Left colon (tissue), 2 donors: Measurements from ENCODE around the gene CEP128. TPM values are rescaled to one million over a fixed set of nuclear protein-coding genes. Genes with fewer than 3 reads are reported as not detected.

Experiments used
- ATAC-seq: fragments of 200-7000 bp; cut with Tn5 transposase; one replicate; pipeline ENCODE4 v1.9.1; 2020; ENCODE audit warnings: mild to moderate bottlenecking, moderate library complexity
- DNase-seq, 2 donors: peaks; one replicate each; pipeline ENCODE4 v3.0.0-alpha.2; 2020
- intact Hi-C, 2 donors: fragments of 100-400 bp; cut with DNase I in 1 of 2; cut with micrococcal nuclease in 1 of 2; formaldehyde crosslinking; loops; one replicate each; pipeline versions ENCODE4 v1.11.2 to v1.14.0; 2022; cut with DNase I, micrococcal nuclease
- total RNA-seq, 2 donors: library from RNA; stranded (reverse); fragmentation: NEBNext Ultra II Directional; extraction: Animal tissue kit (Norgen Biotek cat#: 25700); gene quantifications; one replicate each; pipeline ENCODE4 v1.2.1, GENCODE V29; 2021
- donor health status: DM: no; HTN: no; CAD: no.
- donor health status: DM: yes; HTN: yes; CAD: no.

CEP128 gene
- total RNA-seq, 2 donors from 2014 or later: 2.7 to 5.6 TPM

- intact Hi-C loops: no loop called here
These were observed 296.7 kb downstream of the CEP128 start for GRCh38 chr14:80644826-80645225.

DNA sequence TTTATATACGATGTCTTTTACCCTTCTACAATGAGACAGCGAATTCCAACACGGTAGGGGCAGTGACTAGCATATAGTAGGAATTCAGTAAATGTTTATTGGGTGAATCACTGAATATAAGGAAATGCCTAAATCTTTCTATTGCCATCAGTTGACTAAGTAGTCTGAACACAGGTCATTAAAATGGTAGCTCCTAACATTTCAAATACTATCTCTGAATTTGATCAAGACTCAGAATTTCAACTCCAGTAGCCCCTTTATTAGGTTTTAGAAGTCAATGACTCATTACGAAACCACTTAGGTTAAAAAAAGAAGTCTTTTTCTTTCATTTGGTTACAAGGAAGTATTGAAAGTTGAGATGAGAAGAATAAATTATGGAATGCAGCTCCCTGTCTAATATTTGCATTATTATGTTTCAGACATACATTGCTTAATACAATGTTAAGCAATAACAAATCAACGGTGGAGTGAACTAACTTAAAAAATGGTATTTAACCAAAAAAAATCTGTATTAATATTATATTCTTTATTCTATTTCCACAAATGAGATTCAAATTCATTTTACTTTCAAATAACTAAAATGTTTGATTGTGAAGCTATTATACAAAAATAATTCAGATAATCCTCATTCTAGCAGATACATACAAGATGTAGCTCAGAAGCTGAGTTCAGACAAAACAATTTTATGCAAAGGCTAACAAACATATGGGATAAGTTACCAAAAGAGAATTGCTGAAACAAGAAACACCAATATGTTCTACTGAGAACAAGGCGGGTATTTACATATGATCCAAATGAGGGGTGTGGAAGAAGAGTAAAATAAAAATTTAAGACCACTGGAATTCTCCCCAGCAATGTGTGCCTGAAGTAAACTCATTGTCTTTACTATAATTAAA lies 302.7 kb downstream of the CEP128 start:
- intact Hi-C loops: no loop called here
- DNase-seq: no peak
- ATAC-seq: no peak

More at GRCh38 chr14:80644826-80645225, 296.7 kb downstream of the CEP128 start:
- ATAC-seq (no peak), DNase-seq (no peak)

GRCh38 chr14:80637756-80638619 lies 303.6 kb downstream of the CEP128 start:
- ATAC-seq (no peak), DNase-seq (no peak)
- intact Hi-C loops: no loop called here

GRCh38 chr14:80636071-80636470 lies 305.5 kb downstream of the CEP128 start:
- no peak for ATAC-seq
- intact Hi-C loops: no loop called here

DNA sequence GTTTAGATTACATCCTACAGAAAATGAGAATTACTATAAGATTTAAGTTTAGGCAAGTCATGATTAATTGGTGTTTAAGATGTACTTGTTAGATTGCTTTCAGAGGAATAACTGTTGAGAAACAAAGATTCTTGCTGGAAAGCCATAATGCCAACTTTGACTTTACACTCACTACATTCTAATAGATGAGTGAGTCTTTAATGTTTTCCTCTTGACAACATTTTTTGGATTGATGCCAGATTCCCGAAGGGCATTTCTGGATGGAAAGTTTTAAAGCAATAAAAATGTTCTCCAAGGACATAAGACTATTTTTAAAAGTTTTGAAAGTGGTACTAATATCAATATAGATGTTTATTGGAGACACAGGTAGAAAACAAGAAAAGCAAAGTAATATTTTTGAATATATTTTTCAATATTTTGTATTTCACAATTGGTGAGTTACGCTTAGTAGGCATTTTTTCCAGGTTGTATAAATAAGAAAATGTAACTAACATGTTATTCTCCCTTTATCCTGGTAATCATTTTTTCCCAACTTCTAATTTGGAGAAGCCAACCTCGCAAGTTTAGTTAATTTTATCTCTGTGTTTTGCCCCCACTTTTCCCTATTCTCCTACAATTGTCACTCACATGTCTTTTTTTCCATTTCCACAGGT lies 307.3 kb downstream of the CEP128 start:
- intact Hi-C loops: no loop called here
- no peak for ATAC-seq
- DNase-seq: no peak

More at GRCh38 chr14:80636071-80636470, 305.5 kb downstream of the CEP128 start:
- DNase-seq: no peak

DNA sequence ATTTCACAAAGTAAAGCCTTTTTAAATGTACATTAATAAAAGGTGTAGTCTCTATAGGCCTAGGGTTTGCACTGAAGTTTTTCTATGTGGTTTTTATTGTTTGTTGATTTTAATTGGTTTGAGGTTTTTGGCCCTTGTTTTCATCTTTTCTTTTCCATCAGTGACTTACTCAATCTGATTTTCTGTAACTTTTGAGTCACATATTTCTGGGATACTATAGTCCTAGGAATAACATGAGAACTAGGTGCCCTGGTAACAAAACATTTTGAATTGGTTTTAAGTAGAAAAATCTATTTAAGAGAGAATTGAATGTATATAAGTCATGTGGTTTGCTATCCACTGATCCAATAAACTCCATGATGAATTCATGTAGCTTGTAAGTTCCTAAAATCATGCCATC lies 311.9 kb downstream of the CEP128 start:
- ATAC-seq (no peak), DNase-seq (no peak)
- intact Hi-C loops: no loop called here

DNA sequence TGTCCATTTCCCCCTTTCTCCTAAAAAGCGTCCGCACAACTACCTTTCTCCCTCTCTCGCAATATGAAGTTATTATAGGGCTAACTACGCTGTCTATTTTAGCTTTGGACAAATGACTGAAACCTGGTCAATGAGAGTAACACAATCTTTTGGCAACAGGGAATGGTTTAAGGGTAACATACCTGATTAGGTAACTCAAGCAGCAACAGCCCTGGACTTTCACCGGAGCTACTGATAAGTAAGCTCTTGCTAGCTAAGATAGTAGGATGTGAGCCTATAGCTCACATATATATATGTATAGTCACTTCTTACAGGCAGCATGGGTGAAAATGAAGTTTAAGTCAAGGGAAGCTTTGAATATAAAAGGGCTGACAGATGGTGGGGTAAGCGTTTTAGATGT lies 313.0 kb downstream of the CEP128 start:
- intact Hi-C loops: no loop called here
- DNase-seq: no peak
- ATAC-seq: no peak

DNA sequence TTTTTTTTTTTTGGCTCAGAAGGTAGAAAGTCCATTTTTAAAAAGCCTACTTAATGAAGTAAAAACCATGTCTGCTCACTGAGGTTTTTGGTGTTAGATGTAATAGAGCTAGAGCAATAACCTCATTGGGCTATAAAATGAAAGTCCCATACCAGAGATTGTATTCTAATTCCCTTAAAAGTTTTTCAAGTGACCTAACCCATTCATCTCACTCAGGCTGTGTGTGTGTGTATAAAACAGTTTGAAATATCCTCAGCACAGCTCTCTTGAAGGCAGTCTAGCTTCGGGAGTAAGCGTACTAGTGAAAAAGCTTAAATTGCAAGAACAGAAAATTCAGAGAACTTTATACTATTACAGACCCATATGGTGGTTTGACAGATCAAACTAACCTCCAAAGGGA lies 313.8 kb downstream of the CEP128 start:
- ATAC-seq (no peak), DNase-seq (no peak)
- intact Hi-C loops: no loop called here

- intact Hi-C loops: no loop called here
- DNase-seq (no peak), ATAC-seq (no peak)
These were observed 317.0 kb downstream of the CEP128 start for GRCh38 chr14:80624581-80624980.

GRCh38 chr14:80621701-80622100 lies 319.8 kb downstream of the CEP128 start:
- ATAC-seq (no peak), DNase-seq (no peak)
- intact Hi-C loops: no loop called here

DNA sequence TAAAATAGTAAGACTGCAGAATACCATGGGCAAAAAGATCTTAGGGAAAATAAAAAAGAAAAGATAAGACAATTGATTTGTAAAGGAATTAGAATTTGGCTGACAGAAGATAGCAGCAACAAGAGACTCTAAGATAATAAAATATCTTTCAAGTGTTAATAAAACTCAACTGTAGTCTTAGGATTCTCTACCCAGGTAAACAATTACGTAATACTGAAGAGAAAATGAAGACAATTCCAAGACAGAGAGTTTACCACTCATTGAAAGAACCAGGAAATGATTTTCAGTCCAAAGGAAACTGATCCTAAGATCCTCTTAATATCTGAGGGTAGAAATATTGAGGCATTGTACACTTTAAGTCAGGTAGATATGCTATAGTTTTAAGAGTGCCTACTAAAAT lies 321.1 kb downstream of the CEP128 start:
- ATAC-seq (no peak), DNase-seq (no peak)
- intact Hi-C loops: no loop called here

GRCh38 chr14:80618751-80619329 lies 322.7 kb downstream of the CEP128 start:
- ATAC-seq (no peak), DNase-seq (no peak)
- intact Hi-C loops: no loop called here

DNA sequence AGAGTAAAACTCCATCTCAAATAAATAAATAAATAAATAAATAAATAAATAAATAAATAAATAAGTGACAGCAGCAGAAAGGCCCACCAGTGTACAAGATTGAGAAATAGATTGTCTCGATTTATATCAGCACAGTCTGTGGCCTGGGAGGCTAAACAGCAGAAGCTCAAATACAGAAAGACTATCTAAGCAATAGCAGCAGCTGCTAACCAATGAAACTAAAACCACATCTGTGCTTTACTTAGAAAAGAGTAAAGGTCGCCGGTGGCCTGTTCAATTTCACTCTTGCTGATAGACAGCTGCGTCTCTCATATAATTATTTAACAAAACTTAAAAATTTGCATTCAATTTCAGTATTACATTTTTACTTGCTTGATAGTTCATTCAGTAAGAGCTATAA lies 325.7 kb downstream of the CEP128 start:
- no peak for DNase-seq
- no peak for ATAC-seq
- intact Hi-C loops: no loop called here

DNA sequence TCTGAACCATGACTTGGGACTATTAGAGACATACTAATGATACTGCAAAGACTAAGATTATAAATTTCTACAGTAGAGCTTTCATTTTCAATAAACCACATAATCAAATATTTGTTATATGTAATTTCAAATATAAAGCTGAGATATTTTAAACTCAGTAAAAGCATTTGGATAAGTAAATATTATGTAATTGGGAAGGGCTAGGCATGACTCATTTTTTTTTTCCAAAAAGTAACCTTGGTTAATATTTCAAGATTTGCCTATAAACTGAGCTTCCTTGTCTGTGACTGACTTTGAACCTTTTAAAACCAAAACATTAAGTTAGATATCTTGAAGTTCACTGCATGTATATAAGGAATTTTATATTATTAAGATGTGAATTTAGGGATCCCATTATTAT lies 332.5 kb downstream of the CEP128 start:
- intact Hi-C loops: no loop called here

GRCh38 chr14:80608563-80608962 lies 333.0 kb downstream of the CEP128 start:
- DNase-seq (no peak), ATAC-seq (no peak)
- intact Hi-C loops: no loop called here

More for the DNA sequence above, 332.5 kb downstream of the CEP128 start:
- no peak for DNase-seq
- no peak for ATAC-seq

DNA sequence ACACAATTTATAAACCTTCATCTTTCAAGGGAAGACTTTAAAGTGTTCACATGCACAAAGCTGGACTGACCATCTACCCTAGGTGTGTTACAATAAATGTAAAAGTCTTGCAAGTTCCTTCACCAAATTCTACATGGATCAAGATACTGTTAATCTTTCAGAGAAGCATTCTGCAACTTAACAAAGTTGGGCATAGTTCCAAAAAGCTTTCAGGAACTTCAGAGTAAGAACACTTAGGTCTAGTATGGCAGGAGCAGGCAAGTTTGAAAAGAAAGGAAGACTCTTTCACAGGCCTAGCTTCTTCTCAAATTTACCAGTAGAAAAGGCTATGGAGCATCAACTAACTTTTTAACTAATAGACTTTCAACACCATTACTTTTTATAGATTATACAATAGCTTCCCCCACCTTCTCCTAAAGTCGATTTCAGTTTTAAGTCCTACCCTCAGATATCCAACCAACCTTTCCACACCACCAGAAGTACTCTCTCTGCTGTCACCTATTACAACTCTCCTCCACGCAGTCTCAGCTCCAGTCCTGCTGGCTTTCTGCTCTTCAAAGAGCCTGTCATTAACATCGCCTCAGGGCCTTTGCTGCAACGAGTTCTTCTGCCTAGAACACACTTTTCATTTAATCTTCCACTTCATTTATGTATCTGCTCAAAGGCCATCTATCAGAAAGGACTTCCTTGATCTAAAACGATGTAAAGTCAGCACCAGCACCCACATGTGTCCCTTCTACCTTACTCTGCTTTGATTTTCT lies 333.9 kb downstream of the CEP128 start:
- DNase-seq: no peak
- no peak for ATAC-seq
- intact Hi-C loops: no loop called here

GRCh38 chr14:80606347-80606772 lies 335.2 kb downstream of the CEP128 start:
- DNase-seq (no peak), ATAC-seq (no peak)
- intact Hi-C loops: no loop called here

DNA sequence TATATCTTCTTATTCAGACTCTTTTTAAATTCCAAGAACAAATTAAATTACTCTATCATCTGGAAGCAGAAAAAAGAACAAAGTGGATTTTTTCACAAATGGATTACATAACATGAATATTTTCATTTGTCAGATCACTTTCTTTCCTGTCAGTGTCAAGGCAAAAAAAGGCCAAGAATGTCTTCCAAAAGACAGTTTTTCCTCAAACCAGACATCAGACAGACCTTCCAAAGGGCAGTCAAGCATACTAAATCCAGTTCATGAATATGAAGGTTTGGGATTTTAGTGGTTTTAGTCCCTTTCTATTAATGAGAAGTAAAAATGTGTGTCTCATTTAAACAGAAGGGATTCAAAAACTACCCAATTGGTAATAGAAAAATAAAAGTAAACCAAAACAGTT lies 336.0 kb downstream of the CEP128 start:
- no peak for DNase-seq
- intact Hi-C loops: no loop called here
- ATAC-seq: no peak
